HCT116 (cell line): ENCODE data around the gene RFTN1. TPM values are rescaled to one million over a fixed set of nuclear protein-coding genes. Genes with fewer than 3 reads are reported as not detected.
"Not testable (repeated sequence)": the region's sequence is repeated elsewhere in the genome, so short reads cannot be mapped to it uniquely, and the experiment has no call there.

Experiments
- ATAC-seq: fragments of 200-7000 bp; cut with Tn5 transposase; 2 replicates; pipeline ENCODE4 v1.9.1; 2020; ENCODE audit warnings: mild to moderate bottlenecking, moderate library complexity
- BruUV-seq: library from RNA; stranded (reverse); fragments of 400-500 nt; replicated peaks from 2 replicates; lab custom pipeline; 2021; lab: Mats Ljungman, UMichigan
- CTCF ChIA-PET: fragments of 300-600 bp; sonication (Branson Sonifier 250); formaldehyde crosslinking; loops from one replicate; lab custom pipeline; 2021; ENCODE audit warnings: antibody characterized with exemption; lab: Charles Lee
- POLR2A ChIA-PET: fragments of 300-600, 350-600 bp; sonication (Branson Sonifier 250); formaldehyde crosslinking; loops from one replicate; lab custom pipeline; 2021; ENCODE audit warnings: antibody characterized with exemption; lab: Charles Lee
- RAD21 ChIA-PET, 2 experiments: fragments of 300-600 bp; sonication (Branson Sonifier 250); formaldehyde crosslinking; loops; one replicate each; lab custom pipeline; 2023; ENCODE audit warnings: low total read pairs in 2 of 2; ENCODE audit not compliant: uncharacterized antibody in 2 of 2, unreplicated experiment in 2 of 2, low non-redundant PET in 1 of 2; lab: Charles Lee
- DNase-seq: peaks from one replicate; pipeline ENCODE4 v3.0.0-alpha.2; 2010; ENCODE audit warnings: low read depth, low spot score
- H2AFZ ChIP-seq: fragments of 200-600 bp; shearing (Covaris generic), sonication (generic); 2 replicates; pipeline ENCODE4 v1.6.1; 2017; ENCODE audit warnings: low read depth, mixed run types, mixed read lengths, antibody characterized with exemption, low read length; ENCODE audit not compliant: poor library complexity, severe bottlenecking
- H3K27ac ChIP-seq: 2 replicates; pipeline ENCODE4 v1.5.1; 2012; ENCODE audit warnings: low read depth, low read length
- H3K27me3 ChIP-seq: fragments of 200-600 bp; sonication (generic); 2 replicates; pipeline ENCODE4 v1.6.1; 2016; ENCODE audit warnings: mixed run types, low read length, mixed read lengths; ENCODE audit not compliant: insufficient read depth
- H3K36me3 ChIP-seq, 2 experiments: fragments of 200-500 bp in 1 of 2; fragments of 200-600 bp in 1 of 2; sonication (Bioruptor generic) in 1 of 2; sonication (generic) in 1 of 2; 2 replicates each; pipeline versions ENCODE4 v1.5.1 to v1.6.1; 2014 to 2016; ENCODE audit warnings: low read length in 2 of 2, inconsistent platforms in 1 of 2, mixed read lengths in 1 of 2, mixed run types in 1 of 2; ENCODE audit not compliant: insufficient read depth in 2 of 2, control insufficient read depth in 1 of 2
- H3K4me1 ChIP-seq, 2 experiments: fragments of 200-600 bp in 1 of 2; sonication (generic) in 1 of 2; 2 replicates each; pipeline versions ENCODE4 v1.5.1 to v1.6.1; 2012 to 2017; ENCODE audit warnings: low read length in 2 of 2, inconsistent platforms in 1 of 2, mild to moderate bottlenecking in 1 of 2, mixed read lengths in 1 of 2, mixed run types in 1 of 2, moderate library complexity in 1 of 2; ENCODE audit not compliant: insufficient read depth in 2 of 2, control insufficient read depth in 1 of 2
- H3K4me2 ChIP-seq: fragments of 200-600 bp; sonication (generic); 2 replicates; pipeline ENCODE4 v1.6.1; 2017; ENCODE audit warnings: mixed run types, low read length, mixed read lengths
- H3K4me3 ChIP-seq, 2 experiments: fragments of 200-600 bp in 1 of 2; sonication (generic) in 1 of 2; replicated peaks in 1 of 2; 2 replicates each; pipeline ENCODE4 v1.5.1; 2011 to 2016; ENCODE audit warnings: low read length in 2 of 2, control low read depth in 1 of 2, low read depth in 1 of 2, mild to moderate bottlenecking in 1 of 2, mixed read lengths in 1 of 2, mixed run types in 1 of 2
- H3K79me2 ChIP-seq: fragments of 200-600 bp; sonication (generic); 2 replicates; pipeline ENCODE4 v1.6.1; 2017; ENCODE audit warnings: mild to moderate bottlenecking, mixed run types, low read length, moderate library complexity, mixed read lengths; ENCODE audit not compliant: insufficient read depth
- H3K9ac ChIP-seq: fragments of 200-600 bp; sonication (generic); 2 replicates; pipeline ENCODE4 v1.6.1; 2016; ENCODE audit warnings: low read length, mixed read lengths
- H3K9me2 ChIP-seq: fragments of 200-600 bp; sonication (generic), shearing (Covaris generic); 2 replicates; pipeline ENCODE4 v1.6.1; 2017; ENCODE audit warnings: mixed run types, mild to moderate bottlenecking, moderate library complexity; ENCODE audit not compliant: insufficient read depth
- H3K9me3 ChIP-seq, 2 experiments: fragments of 200-500 bp in 1 of 2; fragments of 200-600 bp in 1 of 2; sonication (Bioruptor generic) in 1 of 2; sonication (generic) in 1 of 2; 2 replicates each; pipeline ENCODE4 v1.6.1; 2014 to 2017; ENCODE audit warnings: low read length in 2 of 2, mixed read lengths in 2 of 2, inconsistent platforms in 1 of 2, low read depth in 1 of 2, mild to moderate bottlenecking in 1 of 2, mixed run types in 1 of 2, moderate library complexity in 1 of 2; ENCODE audit not compliant: control insufficient read depth in 1 of 2, insufficient read depth in 1 of 2
- H4K20me1 ChIP-seq: fragments of 200-600 bp; sonication (generic), shearing (Covaris generic); 2 replicates; pipeline ENCODE4 v1.6.1; 2017; ENCODE audit warnings: mixed run types, mild to moderate bottlenecking, moderate library complexity; ENCODE audit not compliant: insufficient read depth
- CBX3 ChIP-seq: IDR thresholded peaks from 2 replicates; pipeline ENCODE4 v1.6.1; 2012; ENCODE audit warnings: low read depth
- CTCF ChIP-seq, 3 experiments: fragments of 200-600 bp in 1 of 3; sonication (generic) in 1 of 3; IDR thresholded peaks in 2 of 3; conservative IDR thresholded peaks in 1 of 3; 2 replicates each; pipeline ENCODE4 v1.5.1; 2012 to 2017; ENCODE audit warnings: low read depth in 2 of 3, low read length in 2 of 3, antibody characterized with exemption in 1 of 3, borderline replicate concordance in 1 of 3, control low read depth in 1 of 3, mild to moderate bottlenecking in 1 of 3, mixed read lengths in 1 of 3, mixed run types in 1 of 3, moderate library complexity in 1 of 3; ENCODE audit not compliant: insufficient read depth in 1 of 3
- EGR1 ChIP-seq: IDR thresholded peaks from 2 replicates; pipeline ENCODE4 v1.6.1; 2012; ENCODE audit warnings: low read depth
- ELF1 ChIP-seq: IDR thresholded peaks from 2 replicates; pipeline ENCODE4 v1.6.1; 2012; ENCODE audit warnings: low read depth, borderline replicate concordance
- EZH2 ChIP-seq: fragments of 200-600 bp; sonication (generic); IDR thresholded peaks from 2 replicates; pipeline ENCODE4 v1.6.1; 2017; ENCODE audit warnings: antibody characterized with exemption, mixed run types
- EZH2phosphoT487 ChIP-seq: fragments of 200-600 bp; IDR thresholded peaks from 2 replicates; pipeline ENCODE4 v1.6.1; 2018; ENCODE audit warnings: antibody characterized with exemption, borderline replicate concordance
- FOSL1 ChIP-seq: IDR thresholded peaks from 2 replicates; pipeline ENCODE4 v1.6.1; 2012; ENCODE audit warnings: low read depth
- JUND ChIP-seq: IDR thresholded peaks from 2 replicates; pipeline ENCODE4 v1.6.1; 2012
- POLR2A ChIP-seq: IDR thresholded peaks from 2 replicates; pipeline ENCODE4 v1.7.0; 2011; ENCODE audit warnings: borderline replicate concordance; ENCODE audit not compliant: insufficient read depth, insufficient read length; ENCODE audit errors: extremely low read depth
- POLR2AphosphoS5 ChIP-seq: IDR thresholded peaks from 2 replicates; pipeline ENCODE4 v1.6.1; 2011; ENCODE audit warnings: mild to moderate bottlenecking, low read depth, low read length, moderate library complexity
- RAD21 ChIP-seq: IDR thresholded peaks from 2 replicates; pipeline ENCODE4 v1.6.1; 2012; ENCODE audit warnings: low read depth, mild to moderate bottlenecking
- SIN3A ChIP-seq: IDR thresholded peaks from 2 replicates; pipeline ENCODE4 v1.6.1; 2012; ENCODE audit warnings: low read depth
- SP1 ChIP-seq: IDR thresholded peaks from 2 replicates; pipeline ENCODE4 v1.6.1; 2012; ENCODE audit warnings: low read depth
- SRF ChIP-seq: IDR thresholded peaks from 2 replicates; pipeline ENCODE4 v1.6.1; 2012; ENCODE audit warnings: low read depth
- TCF7L2 ChIP-seq: IDR thresholded peaks from 2 replicates; pipeline ENCODE4 v1.7.0; 2011; ENCODE audit warnings: borderline replicate concordance, inconsistent platforms; ENCODE audit not compliant: insufficient read depth, insufficient read length; ENCODE audit errors: extremely low read depth
- YY1 ChIP-seq: IDR thresholded peaks from 2 replicates; pipeline ENCODE4 v1.6.1; 2011; ENCODE audit warnings: low read length, low read depth, moderate library complexity, mild to moderate bottlenecking; ENCODE audit not compliant: insufficient replicate concordance; ENCODE audit errors: extremely low read depth
- ZNF274 ChIP-seq: fragments of 200-500 bp; sonication (Bioruptor generic); IDR thresholded peaks from 2 replicates; pipeline ENCODE4 v1.6.1; 2014; ENCODE audit warnings: mild to moderate bottlenecking, low read depth, low read length, inconsistent platforms
- intact Hi-C: fragments of 100-400 bp; cut with micrococcal nuclease; formaldehyde crosslinking; loops from 2 replicates; pipeline ENCODE4 v1.10.0; 2022
- total RNA-seq: library from RNA; stranded (reverse); gene quantifications from one replicate; pipeline ENCODE4 v1.2.1, GENCODE V29; 2021; ENCODE audit not compliant: unreplicated experiment
- TF ChIP-seq, protein P1 (sequence below): IDR thresholded peaks from 2 replicates; pipeline ENCODE4 v1.6.1; 2012
- TF ChIP-seq, protein P2 (sequence below): IDR thresholded peaks from 2 replicates; pipeline ENCODE4 v1.6.1; 2012

RFTN1 gene
- total RNA-seq, 1 experiment from 2014 or later: 3.9 TPM

GRCh38 chr3:16490062-16490619 lies 23.4 kb downstream of the RFTN1 start:
- Histone ChIP-seq H3K9me2 (no peaks in the 10 kb centered on the region), H3K27ac (no peak overlapping the region), H3K36me3 (no peaks in the 10 kb centered on the region), H3K27me3 (no peaks in the 10 kb centered on the region), H3K9me3 (no peaks in the 10 kb centered on the region), H3K9ac (no peak overlapping the region), H3K4me3 (no peak overlapping the region), H3K79me2 (no peaks in the 10 kb centered on the region), H3K4me1 (no peaks in the 10 kb centered on the region), H4K20me1 (no peaks in the 10 kb centered on the region), H3K4me2 (no peak overlapping the region), H2AFZ (no peak overlapping the region)
- BruUV-seq: no TSS peak
- ChIA-PET CTCF (no interaction called here), RAD21 (no interaction called here), POLR2A (no interaction called here)
- TF ChIP-seq POLR2AphosphoS5 (no peak), EZH2 (no peak), TCF7L2 (no peak), YY1 (no peak), JUND (no peak), RAD21 (no peak), SP1 (no peak), POLR2A (no peak), EGR1 (no peak), FOSL1 (no peak), CTCF (IDR thresholded peaks at IDR 0.05 in 2 of 3, conservative IDR thresholded peaks at IDR 0.05 in 1 of 3; ENCODE audit: borderline replicate concordance in 1 of 3, insufficient read depth in 1 of 3, low read depth in 2 of 3, low read length in 2 of 3) (no peak), SRF (no peak), CBX3 (no peak), ZNF274 (no peak), EZH2phosphoT487 (no peak), SIN3A (no peak), ELF1 (no peak)
- TF ChIP-seq, protein P1, sequence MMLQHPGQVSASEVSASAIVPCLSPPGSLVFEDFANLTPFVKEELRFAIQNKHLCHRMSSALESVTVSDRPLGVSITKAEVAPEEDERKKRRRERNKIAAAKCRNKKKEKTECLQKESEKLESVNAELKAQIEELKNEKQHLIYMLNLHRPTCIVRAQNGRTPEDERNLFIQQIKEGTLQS: no peak
- TF ChIP-seq, protein P2, sequence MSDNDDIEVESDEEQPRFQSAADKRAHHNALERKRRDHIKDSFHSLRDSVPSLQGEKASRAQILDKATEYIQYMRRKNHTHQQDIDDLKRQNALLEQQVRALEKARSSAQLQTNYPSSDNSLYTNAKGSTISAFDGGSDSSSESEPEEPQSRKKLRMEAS: no peak
- intact Hi-C loops: no loop called here
- DNase-seq (no peak), ATAC-seq (no peak)

DNA sequence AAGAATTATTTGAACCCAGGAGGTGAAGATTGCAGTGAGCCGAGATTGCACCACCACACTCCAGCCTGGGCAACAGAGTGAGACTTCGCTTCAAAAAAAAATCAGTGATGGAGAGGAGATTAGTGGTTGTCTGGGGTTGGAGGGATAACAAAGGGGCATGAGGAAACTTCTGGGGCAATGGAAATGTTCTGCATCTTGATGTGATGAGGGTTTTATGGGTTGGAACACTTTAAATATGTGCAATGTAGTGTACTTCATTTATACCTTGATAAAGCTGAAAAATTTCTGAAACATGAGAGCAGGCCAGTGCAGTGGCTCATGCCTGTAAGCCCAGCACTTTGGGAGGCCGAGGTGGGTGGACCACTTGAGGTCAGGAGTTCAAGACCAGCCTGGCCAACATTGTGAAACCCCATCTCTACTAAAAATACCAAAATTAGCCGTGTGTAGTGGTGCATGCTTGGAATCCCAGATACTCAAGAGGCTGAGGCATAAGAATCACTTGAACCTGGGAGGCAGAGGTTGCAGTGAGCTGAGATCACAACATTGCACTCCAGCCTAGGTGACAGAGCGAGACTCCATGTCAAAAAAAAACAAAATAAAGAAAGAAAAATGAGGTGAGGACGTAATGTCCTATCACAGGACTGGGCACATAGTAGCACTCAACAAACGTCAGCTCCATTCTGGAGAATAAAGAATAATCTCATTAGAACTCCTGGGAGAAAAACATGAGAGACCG lies 24.0 kb downstream of the RFTN1 start:
- H3K79me2 ChIP-seq, H3K9ac ChIP-seq, H3K27ac ChIP-seq, POLR2A ChIA-PET, ATAC-seq, intact Hi-C loops, BruUV-seq, RAD21 ChIA-PET, H3K9me2 ChIP-seq, H3K4me1 ChIP-seq, H3K4me2 ChIP-seq, H3K9me3 ChIP-seq, DNase-seq, H3K4me3 ChIP-seq, H2AFZ ChIP-seq, H3K36me3 ChIP-seq, CTCF ChIA-PET, H3K27me3 ChIP-seq, H4K20me1 ChIP-seq: not testable (repeated sequence)
